CD4-positive, alpha-beta T cell treated with Interleukin-1 beta for 1 hour (primary cell): Measurements from ENCODE around the gene MAGI2.

Experiments
- DNase-seq, 2 donors: peaks; one replicate each; pipeline ENCODE4 v3.0.0-alpha.2; 2020 to 2022

Gene MAGI2

GRCh38 chr7:78441737-78442136 is 1011.7 kb downstream of the MAGI2 start:
- DNase-seq: no peak

DNA sequence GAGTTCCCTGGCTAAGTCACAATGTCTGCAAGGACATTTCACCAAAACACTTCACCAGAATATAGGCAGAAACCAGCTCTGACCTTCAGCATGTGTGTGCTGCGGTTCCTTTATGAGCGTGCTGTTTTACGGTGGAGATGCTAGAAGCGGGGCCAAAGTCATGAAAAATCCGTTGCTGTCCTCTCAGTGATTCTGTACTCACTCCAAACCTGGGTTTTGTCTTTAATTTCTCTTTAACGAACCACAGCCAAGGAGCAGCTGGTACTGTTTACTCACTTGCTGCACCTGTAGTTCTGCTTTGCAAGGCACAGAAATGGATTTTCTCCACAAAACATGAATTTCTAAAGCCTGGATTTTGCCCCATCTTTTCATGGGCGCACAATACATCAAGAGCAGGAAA is 1015.0 kb downstream of the MAGI2 start:
- DNase-seq: no peak

DNA sequence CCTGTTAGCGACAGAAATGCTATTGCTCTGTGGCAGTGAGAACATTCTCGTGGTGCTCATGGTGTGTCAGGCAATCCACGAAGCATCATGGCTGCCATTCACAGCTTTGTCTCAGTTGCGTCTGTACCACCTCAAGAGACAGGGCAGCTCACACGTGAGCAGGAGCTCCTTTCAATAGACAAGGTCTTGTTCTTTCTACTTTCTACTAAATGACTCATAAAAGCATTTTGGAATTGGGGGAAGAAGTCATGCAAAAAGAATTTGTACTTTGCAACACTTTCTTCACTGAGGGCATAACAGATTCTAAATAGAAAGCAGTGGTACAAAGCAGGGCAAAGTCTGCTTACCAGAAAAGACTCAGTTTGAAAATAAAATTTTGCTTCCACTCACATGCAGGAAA is 1016.3 kb downstream of the MAGI2 start:
- no peak for DNase-seq

DNA sequence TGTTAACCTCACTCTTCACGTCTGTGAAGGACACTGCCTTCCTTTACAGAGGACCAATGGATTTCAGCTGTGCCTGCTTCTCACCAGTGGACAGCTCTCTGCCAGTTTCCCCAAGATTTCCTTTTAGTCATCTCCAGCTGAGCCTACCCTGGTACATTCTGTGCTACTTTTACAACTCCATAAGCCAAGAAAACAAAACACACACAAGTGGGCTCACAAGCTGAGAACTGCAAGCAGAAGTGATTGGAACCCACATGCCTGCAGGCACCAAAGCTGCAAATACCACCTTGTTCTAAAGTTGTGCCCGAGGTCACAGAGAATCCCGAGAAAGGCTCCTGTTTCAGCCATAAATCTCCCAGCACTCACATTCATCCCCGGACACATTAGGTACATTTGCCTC is 1018.1 kb downstream of the MAGI2 start:
- no peak for DNase-seq

- no peak for DNase-seq
Observed at GRCh38 chr7:78434281-78434680, 1019.2 kb downstream of the MAGI2 start.

DNA sequence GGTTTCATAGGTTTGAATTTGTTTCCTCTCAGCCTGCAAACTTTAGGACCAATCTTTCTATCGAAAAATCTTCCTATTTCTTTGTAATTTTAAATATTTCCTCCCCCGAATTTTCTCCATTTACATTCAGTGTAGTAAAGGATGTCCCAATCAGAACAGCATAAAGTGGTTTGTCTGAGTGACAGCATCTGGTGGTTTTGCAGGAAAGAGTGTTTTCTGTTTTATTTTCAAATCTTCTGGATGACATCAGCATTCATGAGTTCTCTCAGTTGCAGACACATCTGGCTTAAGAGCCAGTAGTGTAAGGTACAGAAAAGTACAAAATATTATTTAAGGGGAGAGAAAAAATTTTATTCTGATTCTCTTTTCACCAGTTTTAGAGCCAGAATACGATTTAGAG is 1020.0 kb downstream of the MAGI2 start:
- no peak for DNase-seq

- DNase-seq: no peak
Observed at GRCh38 chr7:78429878-78430277, 1023.6 kb downstream of the MAGI2 start.

DNA sequence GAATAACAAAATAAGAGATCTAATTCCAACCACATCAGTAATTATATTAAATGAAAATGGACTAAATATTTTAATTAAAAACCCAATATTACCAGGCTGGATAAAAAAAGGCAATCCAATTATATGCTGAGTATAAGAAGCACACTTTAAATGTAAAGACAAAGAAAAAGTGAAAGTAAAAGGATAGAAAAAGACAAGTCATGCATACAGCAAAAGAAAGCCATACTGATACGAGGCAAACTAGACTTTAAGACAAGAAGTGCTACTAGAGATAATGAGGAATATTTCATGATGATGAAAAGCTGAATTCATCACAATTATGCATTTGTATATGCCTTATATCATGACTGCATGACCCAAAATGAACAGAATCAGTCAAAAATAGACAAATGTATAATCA is 1026.3 kb downstream of the MAGI2 start:
- no peak for DNase-seq

DNA sequence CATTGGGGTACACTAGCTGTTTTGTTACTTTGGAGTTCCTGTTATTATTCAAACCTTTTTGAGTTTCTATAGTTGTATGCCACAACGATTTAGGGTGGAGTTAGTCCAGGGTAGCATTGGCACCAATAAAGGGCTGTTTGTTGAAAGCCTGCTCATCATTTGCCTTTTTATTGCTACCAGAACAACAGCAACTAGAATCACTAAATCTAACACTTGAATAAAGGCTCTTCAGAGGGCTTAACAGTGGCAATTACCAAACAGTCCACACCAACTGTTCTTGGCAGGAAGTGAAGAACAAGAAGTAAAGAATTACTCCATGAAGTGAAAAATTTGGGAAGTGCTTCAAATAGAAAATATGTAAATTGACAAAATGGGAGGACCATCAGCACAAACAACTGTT is 1033.5 kb downstream of the MAGI2 start:
- DNase-seq: no peak

- DNase-seq: no peak
Observed at GRCh38 chr7:78417180-78417853, 1036.2 kb downstream of the MAGI2 start.

DNA sequence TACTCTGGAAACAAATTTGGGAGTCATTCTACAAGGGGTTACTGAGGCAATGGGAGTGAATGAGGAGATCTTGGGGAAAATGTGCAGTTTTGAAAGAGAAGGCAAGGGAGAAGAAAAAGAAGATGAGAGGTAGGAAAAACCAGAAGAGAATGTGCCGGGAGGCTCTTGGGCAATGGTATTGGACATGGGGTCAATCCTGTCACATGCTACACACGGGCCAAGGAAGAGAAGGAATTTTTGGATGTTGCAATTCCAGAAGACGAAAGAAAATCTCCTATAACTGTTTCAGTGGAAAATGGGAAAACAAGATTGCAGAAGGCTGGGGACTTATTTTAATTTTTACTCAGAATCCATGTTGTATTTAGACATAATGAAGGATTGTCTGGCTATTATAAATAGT is 1039.9 kb downstream of the MAGI2 start:
- no peak for DNase-seq

GRCh38 chr7:78412216-78412858 is 1041.1 kb downstream of the MAGI2 start:
- DNase-seq: no peak

GRCh38 chr7:78407031-78407430 is 1046.4 kb downstream of the MAGI2 start:
- no peak for DNase-seq

DNA sequence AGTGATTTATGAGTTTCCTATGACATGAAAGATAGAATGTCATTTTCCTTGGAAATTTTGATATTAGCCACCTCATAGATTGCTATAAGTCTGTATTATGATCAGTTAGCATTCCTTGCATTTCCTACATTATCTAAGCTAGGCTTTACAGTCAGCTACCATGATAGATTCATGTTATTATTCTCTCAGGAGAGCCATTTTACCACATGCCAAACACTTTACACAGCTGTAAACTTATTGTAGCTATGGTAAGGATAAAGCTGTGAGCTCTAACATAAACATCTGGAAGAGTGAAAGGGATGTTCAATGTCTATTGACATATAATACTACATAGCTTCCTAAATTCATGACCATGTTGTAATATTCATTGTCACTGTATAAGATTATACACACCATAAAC is 1046.9 kb downstream of the MAGI2 start:
- no peak for DNase-seq

DNA sequence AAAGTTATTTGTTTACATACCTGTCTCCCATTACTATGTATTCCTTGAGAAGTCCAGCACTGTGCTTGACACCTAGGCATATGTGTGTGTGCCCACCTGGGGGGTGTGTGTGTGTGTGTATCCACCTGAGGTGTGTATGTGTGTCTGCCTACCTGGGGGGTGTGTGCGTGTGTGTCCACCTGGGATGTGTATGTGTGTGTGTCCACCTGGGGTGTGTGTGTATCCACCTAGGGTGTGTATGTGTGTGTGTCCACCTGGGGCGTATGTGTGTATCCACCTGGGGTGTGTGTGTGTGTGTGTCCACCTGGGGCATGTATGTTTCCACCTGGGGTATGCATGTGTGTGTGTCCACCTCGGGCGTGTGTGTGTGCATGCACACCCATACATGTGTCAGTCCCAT is 1051.4 kb downstream of the MAGI2 start:
- no peak for DNase-seq

DNA sequence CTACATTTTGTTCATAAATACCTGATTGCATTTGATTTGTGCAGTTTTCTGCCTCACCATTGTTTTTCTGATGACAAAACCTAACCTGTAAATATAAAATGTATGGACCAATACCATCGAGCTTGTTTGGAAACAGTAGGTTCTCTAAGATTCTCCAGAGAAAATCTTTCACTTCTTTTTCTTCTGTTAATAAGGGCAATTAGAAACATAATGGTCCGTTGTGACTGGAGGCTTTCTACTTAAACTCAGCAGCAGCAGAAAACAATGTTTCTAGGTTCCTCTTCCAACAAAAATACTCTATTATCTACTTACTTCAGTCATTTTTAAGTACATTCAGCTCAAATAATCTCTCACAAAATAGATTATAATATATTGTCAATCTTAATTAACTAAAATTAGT is 1053.4 kb downstream of the MAGI2 start:
- no peak for DNase-seq

GRCh38 chr7:78399033-78399769 is 1054.3 kb downstream of the MAGI2 start:
- DNase-seq: no peak

GRCh38 chr7:78398576-78398975 is 1054.9 kb downstream of the MAGI2 start:
- no peak for DNase-seq

- no peak for DNase-seq
Observed at GRCh38 chr7:78398081-78398480, 1055.4 kb downstream of the MAGI2 start.

- DNase-seq: no peak
Observed at GRCh38 chr7:78396210-78396609, 1057.3 kb downstream of the MAGI2 start.

DNA sequence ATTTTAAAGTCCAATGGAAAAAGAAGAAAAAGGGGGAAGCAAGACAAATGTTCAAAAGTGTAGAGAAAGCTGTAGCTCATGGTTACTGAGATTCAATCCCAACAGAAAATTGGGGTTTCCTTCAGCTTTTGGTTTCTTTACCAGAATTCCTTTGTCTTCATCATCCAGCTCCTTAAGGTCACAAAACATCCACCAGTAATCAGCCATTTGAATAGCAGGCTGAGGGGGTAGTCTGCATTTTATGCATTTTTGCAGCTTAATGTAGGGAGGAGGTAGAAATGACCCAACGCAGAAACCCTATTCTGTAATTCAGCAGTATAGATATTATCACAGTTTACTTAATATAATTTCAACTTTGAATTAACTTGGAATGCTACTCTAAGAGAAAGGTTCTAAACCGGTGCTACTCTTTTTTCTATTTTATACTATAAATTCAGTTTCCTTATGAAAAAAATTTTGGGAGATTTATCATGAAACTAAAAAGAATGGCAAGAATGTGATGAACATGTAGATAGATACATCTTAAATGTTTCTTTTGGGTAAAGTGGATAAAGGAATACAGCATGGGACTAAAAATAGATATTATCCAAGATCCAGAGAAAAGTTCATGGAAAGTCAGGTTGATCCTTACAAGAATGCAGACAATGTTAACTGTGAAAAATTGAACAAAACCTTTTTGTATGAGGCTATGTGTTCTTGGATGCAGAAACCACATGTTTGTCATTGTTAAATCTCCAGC is 1058.0 kb downstream of the MAGI2 start:
- no peak for DNase-seq

DNA sequence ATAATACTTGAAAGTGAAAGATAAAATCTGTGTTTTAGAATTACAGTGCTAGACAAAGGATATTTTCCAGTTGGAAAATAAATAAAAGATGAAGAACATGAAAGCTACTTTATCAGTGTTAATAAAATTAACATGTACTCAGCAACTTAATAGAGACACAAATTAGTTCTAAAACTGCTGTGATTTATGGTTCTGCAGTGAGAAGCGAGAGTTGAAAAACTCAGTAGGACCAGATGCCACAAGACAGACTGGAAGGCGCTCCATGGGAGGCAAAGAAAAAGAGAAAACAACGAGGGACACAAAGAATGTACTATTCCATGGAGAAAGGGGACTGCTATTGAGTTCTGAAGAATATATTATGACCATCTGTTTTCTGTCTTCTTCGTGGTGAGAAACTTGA is 1064.4 kb downstream of the MAGI2 start:
- DNase-seq: no peak

GRCh38 chr7:78386520-78386919 is 1066.9 kb downstream of the MAGI2 start:
- no peak for DNase-seq
